ENCODE results near the gene YEATS2.

YEATS2 gene

DNA sequence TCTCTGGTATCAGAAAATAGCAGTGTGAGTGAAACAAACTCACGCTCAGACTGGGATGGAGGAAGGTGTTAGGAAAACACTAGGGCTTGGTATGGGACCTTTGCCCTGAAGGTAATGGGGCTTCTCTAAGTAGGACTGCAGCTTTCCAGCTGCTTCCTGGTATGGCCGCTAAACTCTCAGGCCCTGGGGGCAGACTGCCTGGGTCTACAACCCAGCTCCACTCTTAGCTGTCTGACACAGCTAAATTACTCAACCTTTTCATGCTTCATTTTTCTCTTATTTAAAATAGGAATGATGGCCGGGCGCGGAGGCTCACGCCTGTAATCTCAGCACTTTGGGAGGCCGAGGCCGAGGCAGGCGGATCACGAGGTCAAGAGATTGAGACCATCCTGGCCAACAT, 5.2 kb upstream of the YEATS2 start:
- Histone ChIP-seq H3K4me3 (ENCODE audit: low read depth, low read length) (no peak overlapping the region), H3K27me3 (replicated peaks) (no peaks in the 10 kb centered on the region), H3K36me3 (replicated peaks) (no peaks in the 10 kb centered on the region), H3K27ac (no peak overlapping the region)
- no peak for DNase-seq
- TF ChIP-seq, protein P1, sequence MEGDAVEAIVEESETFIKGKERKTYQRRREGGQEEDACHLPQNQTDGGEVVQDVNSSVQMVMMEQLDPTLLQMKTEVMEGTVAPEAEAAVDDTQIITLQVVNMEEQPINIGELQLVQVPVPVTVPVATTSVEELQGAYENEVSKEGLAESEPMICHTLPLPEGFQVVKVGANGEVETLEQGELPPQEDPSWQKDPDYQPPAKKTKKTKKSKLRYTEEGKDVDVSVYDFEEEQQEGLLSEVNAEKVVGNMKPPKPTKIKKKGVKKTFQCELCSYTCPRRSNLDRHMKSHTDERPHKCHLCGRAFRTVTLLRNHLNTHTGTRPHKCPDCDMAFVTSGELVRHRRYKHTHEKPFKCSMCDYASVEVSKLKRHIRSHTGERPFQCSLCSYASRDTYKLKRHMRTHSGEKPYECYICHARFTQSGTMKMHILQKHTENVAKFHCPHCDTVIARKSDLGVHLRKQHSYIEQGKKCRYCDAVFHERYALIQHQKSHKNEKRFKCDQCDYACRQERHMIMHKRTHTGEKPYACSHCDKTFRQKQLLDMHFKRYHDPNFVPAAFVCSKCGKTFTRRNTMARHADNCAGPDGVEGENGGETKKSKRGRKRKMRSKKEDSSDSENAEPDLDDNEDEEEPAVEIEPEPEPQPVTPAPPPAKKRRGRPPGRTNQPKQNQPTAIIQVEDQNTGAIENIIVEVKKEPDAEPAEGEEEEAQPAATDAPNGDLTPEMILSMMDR (IDR thresholded peaks at IDR 0.05; ENCODE audit: low read depth, low read length, missing control alignments), result no peak
- in situ Hi-C loops (cut with HindIII; ENCODE audit: low pct_ligation_motif_present, low sequenced_read_pairs), result no loop called here

DNA sequence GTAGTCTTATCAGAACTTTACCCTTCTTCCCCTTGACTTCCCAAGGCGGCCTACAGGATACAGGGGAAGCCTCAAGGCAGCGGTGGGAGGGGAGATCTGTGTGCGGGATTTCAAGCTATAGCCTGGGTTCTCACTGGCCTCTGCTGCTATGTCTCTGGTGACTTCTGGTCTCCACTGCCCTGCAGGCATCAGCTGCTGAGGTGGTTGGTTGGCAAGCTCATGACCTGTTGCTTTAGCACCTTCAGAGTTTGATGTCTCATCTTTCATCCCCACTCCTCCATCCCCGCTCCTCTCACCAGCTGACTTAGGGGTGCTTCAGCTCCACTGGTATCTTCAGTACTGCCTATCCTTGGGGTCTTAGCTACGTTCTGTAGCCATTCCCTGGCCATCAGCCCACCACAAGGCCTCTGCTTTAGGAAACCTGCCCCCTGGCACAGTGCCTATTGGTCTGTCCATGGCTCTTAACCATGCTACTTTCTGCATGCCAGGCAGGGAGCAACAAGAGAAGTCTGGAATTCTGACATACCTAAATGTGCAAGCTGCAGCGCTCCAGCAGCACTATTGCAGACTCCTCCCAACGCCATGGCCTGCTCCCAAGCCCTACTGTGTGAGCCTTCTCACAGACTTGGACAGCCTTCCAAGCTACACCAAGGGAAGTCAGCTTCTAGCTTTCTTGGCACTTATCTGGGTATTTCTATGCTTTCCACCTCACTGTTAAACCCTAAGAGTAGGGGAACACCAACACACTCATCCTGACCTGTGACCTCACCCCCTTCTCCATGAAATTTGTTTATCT, 1.8 kb upstream of the YEATS2 start:
- in situ Hi-C loops (cut with HindIII; ENCODE audit: low pct_ligation_motif_present, low sequenced_read_pairs), result no loop called here
- no peak for DNase-seq
- Histone ChIP-seq H3K27me3 (replicated peaks) (no peaks in the 10 kb centered on the region), H3K27ac (no peak overlapping the region), H3K36me3 (replicated peaks) (no peaks in the 10 kb centered on the region), H3K4me3 (ENCODE audit: low read depth, low read length) (no peak overlapping the region)
- TF ChIP-seq, protein P1 (IDR thresholded peaks at IDR 0.05; ENCODE audit: low read depth, low read length, missing control alignments), result no peak

DNA sequence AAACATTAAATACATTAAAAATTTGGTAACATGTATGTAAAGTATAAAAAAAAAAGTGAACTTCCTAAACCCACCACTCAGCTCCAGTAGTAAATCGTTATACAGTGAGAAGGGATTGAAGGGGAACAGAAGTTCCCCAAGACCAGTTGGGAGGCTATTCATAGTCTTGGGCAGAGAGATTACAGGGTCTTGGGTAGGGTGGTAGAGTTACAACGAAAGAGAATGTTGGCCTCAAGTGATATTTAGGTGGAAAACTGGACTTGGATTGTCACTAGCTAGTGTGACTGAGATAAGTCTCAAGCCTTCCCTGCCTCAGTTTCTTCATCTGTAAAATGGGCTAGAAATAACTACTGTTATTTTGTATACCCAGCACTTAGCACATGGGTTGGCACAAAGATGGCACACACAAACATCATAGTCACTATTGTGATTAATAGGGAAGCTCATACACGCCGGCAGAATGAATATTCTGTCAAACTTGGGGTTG, 431 bp upstream of the YEATS2 start:
- DNase-seq, result no peak
- Histone ChIP-seq H3K27ac (peak overlapping the region; percentile 94), H3K27me3 (replicated peaks) (no peaks in the 10 kb centered on the region), H3K36me3 (replicated peaks) (peaks cover 6% of the 10 kb centered on the region), H3K4me3 (ENCODE audit: low read depth, low read length) (peak overlapping the region; percentile 95)
- TF ChIP-seq, protein P1 (IDR thresholded peaks at IDR 0.05; ENCODE audit: low read depth, low read length, missing control alignments), result no peak
- in situ Hi-C loops (cut with HindIII; ENCODE audit: low pct_ligation_motif_present, low sequenced_read_pairs), result no loop called here

DNA sequence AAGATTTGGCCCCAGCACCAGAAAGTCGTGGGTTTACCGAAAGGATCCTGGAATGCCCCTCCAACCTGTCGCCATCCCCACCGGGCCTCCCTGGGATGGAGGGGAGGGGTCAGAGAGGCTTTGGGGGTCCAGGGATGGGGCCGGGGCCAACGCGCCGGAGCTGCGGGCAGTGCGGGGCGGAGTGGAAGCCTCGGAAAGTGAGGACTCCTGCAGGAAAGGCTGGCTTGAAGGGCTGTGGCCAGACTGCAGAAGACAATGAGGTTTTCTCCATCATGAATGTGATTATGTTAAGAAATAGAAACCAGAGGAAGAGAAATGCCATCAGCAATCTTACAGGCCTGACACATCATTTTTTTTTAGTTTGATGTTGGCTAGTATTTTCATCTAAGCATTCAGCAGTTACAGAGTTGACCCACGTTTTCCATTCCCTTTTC, 738 bp downstream of the YEATS2 start:
- Histone ChIP-seq H3K36me3 (replicated peaks) (peaks cover 6% of the 10 kb centered on the region), H3K27me3 (replicated peaks) (no peaks in the 10 kb centered on the region), H3K27ac (peak overlapping the region; percentile 94), H3K4me3 (ENCODE audit: low read depth, low read length) (peak overlapping the region; percentile 95)
- no peak for DNase-seq
- in situ Hi-C loops (cut with HindIII; ENCODE audit: low pct_ligation_motif_present, low sequenced_read_pairs), result no loop called here
- TF ChIP-seq, protein P1 (IDR thresholded peaks at IDR 0.05; ENCODE audit: low read depth, low read length, missing control alignments), result no peak

DNA sequence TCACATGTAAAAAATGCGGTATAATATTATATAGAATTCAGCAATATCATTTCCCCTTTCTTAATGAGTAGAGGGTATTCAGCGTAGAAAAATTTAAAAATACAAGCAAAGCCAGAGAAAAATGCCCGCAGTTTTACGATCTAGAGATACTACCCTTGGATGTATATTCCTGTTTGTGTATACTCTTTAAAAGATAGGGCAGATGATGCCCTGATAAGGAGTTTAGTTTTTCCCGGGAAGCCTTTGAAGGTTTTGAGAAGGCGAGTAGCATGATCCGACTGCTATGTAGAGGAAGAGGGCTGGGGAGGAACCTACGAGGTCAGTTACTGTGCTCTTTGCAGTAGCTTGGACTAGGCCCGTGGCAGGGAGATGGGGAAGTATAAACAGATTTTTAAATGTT, 1.2 kb downstream of the YEATS2 start:
- H3K27ac ChIP-seq, result peak overlapping the region; percentile 21
- peaks cover 6% of the 10 kb centered on the region for H3K36me3 ChIP-seq (replicated peaks)
- in situ Hi-C loops (cut with HindIII; ENCODE audit: low pct_ligation_motif_present, low sequenced_read_pairs), result no loop called here
- no peaks in the 10 kb centered on the region for H3K27me3 ChIP-seq (replicated peaks)
- DNase-seq, result no peak
- H3K4me3 ChIP-seq (ENCODE audit: low read depth, low read length), result peak overlapping the region; percentile 95
- TF ChIP-seq, protein P1 (IDR thresholded peaks at IDR 0.05; ENCODE audit: low read depth, low read length, missing control alignments), result no peak
